Thoracic aorta (tissue), 2 donors: ENCODE results near the gene PHC2. TPM values are rescaled to one million over a fixed set of nuclear protein-coding genes. Genes with fewer than 3 reads are reported as not detected.

Source experiments
- ATAC-seq: fragments of 150-250 bp; one replicate; pipeline ENCODE4 v1.8.0; 2017; ENCODE audit warnings: low read depth; ENCODE audit not compliant: insufficient number of reproducible peaks, low FRiP score
- DNase-seq: peaks from one replicate; pipeline ENCODE4 v3.0.0-alpha.2; 2020; ENCODE audit warnings: low spot score
- H3K27ac ChIP-seq, 2 donors: fragments of 200-600 bp; sonication (generic); 1 replicate in 1 of 2; 2 replicates in 1 of 2; pipeline ENCODE4 v1.5.1; 2016; ENCODE audit warnings: mild to moderate bottlenecking in 2 of 2, moderate library complexity in 2 of 2
- H3K27me3 ChIP-seq: fragments of 200-600 bp; sonication (generic); replicated peaks from 2 replicates; pipeline ENCODE4 v1.6.0; 2016; ENCODE audit warnings: mild to moderate bottlenecking; ENCODE audit not compliant: insufficient read depth
- H3K36me3 ChIP-seq: fragments of 200-600 bp; sonication (generic); one replicate; pipeline ENCODE4 v1.5.1; 2016
- H3K4me1 ChIP-seq, 2 donors: fragments of 200-600 bp; sonication (generic); 1 replicate in 1 of 2; 2 replicates in 1 of 2; pipeline versions ENCODE4 v1.5.1 to v1.6.0; 2016; ENCODE audit warnings: low read depth in 2 of 2, mild to moderate bottlenecking in 1 of 2; ENCODE audit not compliant: control insufficient read depth in 1 of 2
- H3K4me3 ChIP-seq: fragments of 200-600 bp; sonication (generic); 2 replicates; pipeline ENCODE4 v1.5.1; 2016; ENCODE audit warnings: mild to moderate bottlenecking
- H3K9me3 ChIP-seq: fragments of 200-600 bp; sonication (generic); 2 replicates; pipeline ENCODE4 v1.5.1; 2016
- CTCF ChIP-seq: fragments of 200-600 bp; sonication (generic); IDR thresholded peaks from one replicate; pipeline ENCODE4 v1.5.1; 2019; ENCODE audit warnings: antibody characterized with exemption
- total RNA-seq, 2 donors: library from RNA; depleted of rRNA; stranded (reverse); fragments of >200 nt; gene quantifications; one replicate each; pipeline versions ENCODE4 v1.1.0 to v1.2.3, GENCODE V29; 2016

PHC2 gene
- total RNA-seq, 2 donors from 2014 or later = 174 to 238 TPM

GRCh38 chr1:33335020-33335419 lies 95.9 kb downstream of the PHC2 start:
- Histone ChIP-seq H3K4me1 (peaks cover 80 to 88% of the 10 kb centered on the region in 2 donors), H3K36me3 (peaks cover 37% of the 10 kb centered on the region), H3K4me3 (no peak overlapping the region), H3K9me3 (no peaks in the 10 kb centered on the region), H3K27ac (peak overlapping the region; percentile 76 to 95), H3K27me3 (no peaks in the 10 kb centered on the region)
- DNase-seq (no peak), ATAC-seq (no peak)
- no peak for TF ChIP-seq CTCF

- DNase-seq = peak; percentile 68
- H3K27me3 ChIP-seq = no peaks in the 10 kb centered on the region
- peak overlapping the region; percentile 45 for H3K4me3 ChIP-seq
- H3K4me1 ChIP-seq = peaks cover 71 to 79% of the 10 kb centered on the region in 2 donors
- ATAC-seq = peak; percentile 18
- H3K27ac ChIP-seq = peak overlapping the region; percentile 76 to 95
- no peak for TF ChIP-seq CTCF
- peaks cover 46% of the 10 kb centered on the region for H3K36me3 ChIP-seq
- H3K9me3 ChIP-seq = no peaks in the 10 kb centered on the region
These were observed 96.8 kb downstream of the PHC2 start for GRCh38 chr1:33334081-33334552.

- Histone ChIP-seq H3K36me3 (peaks cover 58% of the 10 kb centered on the region), H3K27ac (peak overlapping the region; percentile 76 to 95), H3K4me1 (peaks cover 70 to 76% of the 10 kb centered on the region in 2 donors), H3K9me3 (no peaks in the 10 kb centered on the region), H3K4me3 (no peak overlapping the region), H3K27me3 (no peaks in the 10 kb centered on the region)
- TF ChIP-seq CTCF = no peak
- no peak for DNase-seq
- no peak for ATAC-seq
These were observed 98.0 kb downstream of the PHC2 start for GRCh38 chr1:33332881-33333280.

- ATAC-seq (no peak), DNase-seq (no peak)
- Histone ChIP-seq H3K27me3 (no peaks in the 10 kb centered on the region), H3K9me3 (no peaks in the 10 kb centered on the region), H3K36me3 (peaks cover 63% of the 10 kb centered on the region), H3K4me3 (no peak overlapping the region), H3K27ac (peak overlapping the region; percentile 76 to 95), H3K4me1 (peaks cover 70 to 76% of the 10 kb centered on the region in 2 donors)
- TF ChIP-seq CTCF = no peak
These were observed 98.5 kb downstream of the PHC2 start for GRCh38 chr1:33332357-33332789.

- ATAC-seq = no peak
- peaks cover 70% of the 10 kb centered on the region for H3K36me3 ChIP-seq
These were observed 99.2 kb downstream of the PHC2 start for GRCh38 chr1:33331444-33332356.

More at GRCh38 chr1:33331444-33332356, 99.2 kb downstream of the PHC2 start:
- TF ChIP-seq CTCF = no peak
- Histone ChIP-seq H3K4me1 (peaks cover 64 to 72% of the 10 kb centered on the region in 2 donors), H3K4me3 (no peak overlapping the region), H3K27ac (peak overlapping the region; percentile 76 to 95), H3K27me3 (no peaks in the 10 kb centered on the region), H3K9me3 (no peaks in the 10 kb centered on the region)
- DNase-seq = no peak
